Cardiac muscle cell (in vitro differentiated cells and primary cell): Measurements from ENCODE around the gene INTS1. TPM values are rescaled to one million over a fixed set of nuclear protein-coding genes. Genes with fewer than 3 reads are reported as not detected.

Experiments used
- DNase-seq, 2 donors: peaks; one replicate each; pipeline versions ENCODE4 v3.0.0 to v3.0.0-alpha.2; 2010 to 2017; ENCODE audit warnings: low read depth in 1 of 2, low spot score in 1 of 2
- H3K27ac ChIP-seq: fragments of 200-600 bp; sonication (generic); 2 replicates; pipeline ENCODE4 v1.5.1; 2016
- H3K27me3 ChIP-seq: fragments of 200-600 bp; sonication (generic); 2 replicates; pipeline ENCODE4 v1.6.0; 2016; ENCODE audit warnings: control low read depth
- H3K36me3 ChIP-seq: fragments of 200-600 bp; sonication (generic); 2 replicates; pipeline ENCODE4 v1.5.1; 2016; ENCODE audit warnings: control low read depth
- H3K4me1 ChIP-seq: fragments of 200-600 bp; sonication (generic); 2 replicates; pipeline ENCODE4 v1.8.1; 2017; ENCODE audit warnings: low read depth, mild to moderate bottlenecking, mixed run types
- H3K4me3 ChIP-seq: fragments of 200-600 bp; sonication (generic); 2 replicates; pipeline ENCODE4 v1.5.1; 2016; ENCODE audit warnings: mild to moderate bottlenecking
- H3K9me3 ChIP-seq: fragments of 200-600 bp; sonication (generic); 2 replicates; pipeline ENCODE4 v1.5.1; 2017; ENCODE audit warnings: low read depth, mild to moderate bottlenecking, control low read depth
- polyA plus RNA-seq: library from polyadenylated mRNA; unstranded; fragments of >200 nt; fragmentation: Nextera tagmentation; extraction: Ambion mirVana; gene quantifications from 2 replicates; pipeline ENCODE4 v1.2.1, GENCODE V29; 2016
- total RNA-seq: library from RNA; depleted of rRNA; stranded (reverse); fragments of >200 nt; gene quantifications from 2 replicates; pipeline ENCODE4 v1.2.3, GENCODE V29; 2016
- TF ChIP-seq, protein P1 (sequence below): IDR thresholded peaks from 2 replicates; pipeline ENCODE4 v1.5.1; 2012; ENCODE audit warnings: low read depth, mild to moderate bottlenecking, low read length

Gene INTS1
- total and polyA plus RNA-seq, 2 experiments from 2014 or later, result 54.5 to 132 TPM

DNA sequence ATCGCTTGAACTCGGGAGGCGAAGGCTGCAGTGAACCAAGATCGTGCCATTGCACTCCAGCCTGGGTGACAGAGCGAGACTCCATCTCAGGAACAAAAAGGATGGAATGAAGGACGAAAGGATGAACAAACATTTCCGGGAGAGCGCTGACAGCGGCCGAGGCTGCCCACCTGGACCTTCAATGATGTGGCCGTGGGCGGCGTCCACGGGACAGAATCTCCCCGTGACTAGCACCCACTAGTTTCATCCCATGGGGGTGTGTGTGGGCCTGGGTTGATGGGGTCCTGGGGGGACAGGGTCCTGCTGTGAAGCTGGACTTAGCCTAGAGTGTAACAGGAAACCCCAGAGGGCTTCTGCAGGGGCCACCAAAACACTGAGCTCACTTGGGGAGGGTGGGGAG, 77.7 kb downstream of the INTS1 start:
- no peak overlapping the region for H3K27ac ChIP-seq
- TF ChIP-seq, protein P1, sequence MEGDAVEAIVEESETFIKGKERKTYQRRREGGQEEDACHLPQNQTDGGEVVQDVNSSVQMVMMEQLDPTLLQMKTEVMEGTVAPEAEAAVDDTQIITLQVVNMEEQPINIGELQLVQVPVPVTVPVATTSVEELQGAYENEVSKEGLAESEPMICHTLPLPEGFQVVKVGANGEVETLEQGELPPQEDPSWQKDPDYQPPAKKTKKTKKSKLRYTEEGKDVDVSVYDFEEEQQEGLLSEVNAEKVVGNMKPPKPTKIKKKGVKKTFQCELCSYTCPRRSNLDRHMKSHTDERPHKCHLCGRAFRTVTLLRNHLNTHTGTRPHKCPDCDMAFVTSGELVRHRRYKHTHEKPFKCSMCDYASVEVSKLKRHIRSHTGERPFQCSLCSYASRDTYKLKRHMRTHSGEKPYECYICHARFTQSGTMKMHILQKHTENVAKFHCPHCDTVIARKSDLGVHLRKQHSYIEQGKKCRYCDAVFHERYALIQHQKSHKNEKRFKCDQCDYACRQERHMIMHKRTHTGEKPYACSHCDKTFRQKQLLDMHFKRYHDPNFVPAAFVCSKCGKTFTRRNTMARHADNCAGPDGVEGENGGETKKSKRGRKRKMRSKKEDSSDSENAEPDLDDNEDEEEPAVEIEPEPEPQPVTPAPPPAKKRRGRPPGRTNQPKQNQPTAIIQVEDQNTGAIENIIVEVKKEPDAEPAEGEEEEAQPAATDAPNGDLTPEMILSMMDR, result no peak
- H3K27me3 ChIP-seq, result no peaks in the 10 kb centered on the region
- no peaks in the 10 kb centered on the region for H3K36me3 ChIP-seq
- H3K4me1 ChIP-seq, result no peaks in the 10 kb centered on the region
- H3K4me3 ChIP-seq, result no peak overlapping the region
- no peaks in the 10 kb centered on the region for H3K9me3 ChIP-seq
- DNase-seq, result no peak

DNA sequence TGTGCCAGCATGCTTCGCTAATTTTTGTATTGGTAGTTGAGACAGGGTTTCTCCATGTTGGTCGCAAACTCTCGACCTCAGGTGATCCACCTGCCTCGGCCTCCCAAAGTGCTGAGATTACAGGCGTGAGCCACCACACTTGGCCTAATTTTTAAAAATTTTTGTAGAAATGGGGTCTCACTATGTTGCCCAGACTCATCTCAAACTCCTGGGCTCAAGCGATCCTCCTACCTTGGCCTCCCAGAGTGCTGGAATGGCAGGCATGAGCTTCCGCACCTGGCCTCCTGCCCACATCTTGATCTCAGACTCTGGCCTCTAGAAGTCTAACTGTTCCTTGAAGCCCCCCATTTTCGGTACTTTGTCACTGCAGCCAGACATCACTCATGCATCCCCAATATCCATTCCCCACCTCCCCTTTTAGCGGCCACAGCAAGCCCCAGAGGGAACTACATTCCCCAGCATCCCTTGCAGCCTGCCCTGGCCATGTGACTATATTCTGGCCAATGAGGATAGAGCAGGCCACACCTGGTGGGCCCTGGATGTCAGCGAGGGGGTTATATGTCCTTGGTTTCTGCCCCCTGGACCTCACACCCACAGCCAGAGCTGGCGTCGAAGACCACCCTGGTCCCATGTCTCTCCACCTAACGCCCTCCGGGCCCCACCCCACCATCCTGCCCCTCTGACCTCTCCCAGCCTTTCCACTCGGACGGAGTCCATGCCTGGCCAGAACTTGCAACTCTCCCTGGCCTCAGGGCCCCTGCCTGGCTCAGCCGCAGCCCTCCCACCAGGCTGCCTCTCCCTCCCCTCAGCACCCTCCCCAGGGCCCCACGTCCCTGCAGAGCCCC, 78.7 kb downstream of the INTS1 start:
- TF ChIP-seq, protein P1, result no peak
- no peak overlapping the region for H3K4me3 ChIP-seq
- peak; percentile 20 for DNase-seq
- no peak overlapping the region for H3K27ac ChIP-seq
- no peaks in the 10 kb centered on the region for H3K27me3 ChIP-seq
- H3K4me1 ChIP-seq, result no peaks in the 10 kb centered on the region
- no peaks in the 10 kb centered on the region for H3K9me3 ChIP-seq
- no peaks in the 10 kb centered on the region for H3K36me3 ChIP-seq

DNA sequence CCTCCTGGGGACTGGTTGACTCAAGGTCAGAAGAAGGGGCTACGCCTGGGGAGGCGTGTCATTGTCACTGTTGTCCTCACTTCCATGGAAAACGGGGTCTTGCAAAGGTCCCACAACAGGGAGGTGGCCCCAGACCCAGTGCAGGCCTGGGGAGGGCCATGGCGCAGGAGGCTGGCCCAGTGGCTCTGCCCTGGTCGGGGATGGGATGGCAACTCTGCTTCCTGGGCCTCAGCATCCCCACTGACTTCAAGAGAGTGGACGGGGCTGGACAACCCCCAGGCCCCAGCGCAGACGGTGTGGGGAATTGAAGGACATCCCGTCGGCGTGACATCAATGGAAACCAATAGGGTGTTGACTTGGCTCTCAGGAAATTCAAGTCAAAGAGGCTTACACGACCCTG, 80.1 kb downstream of the INTS1 start:
- no peak for DNase-seq
- Histone ChIP-seq H3K36me3 (no peaks in the 10 kb centered on the region), H3K27ac (no peak overlapping the region), H3K4me1 (no peaks in the 10 kb centered on the region), H3K9me3 (no peaks in the 10 kb centered on the region), H3K4me3 (no peak overlapping the region), H3K27me3 (no peaks in the 10 kb centered on the region)
- TF ChIP-seq, protein P1, result no peak

DNA sequence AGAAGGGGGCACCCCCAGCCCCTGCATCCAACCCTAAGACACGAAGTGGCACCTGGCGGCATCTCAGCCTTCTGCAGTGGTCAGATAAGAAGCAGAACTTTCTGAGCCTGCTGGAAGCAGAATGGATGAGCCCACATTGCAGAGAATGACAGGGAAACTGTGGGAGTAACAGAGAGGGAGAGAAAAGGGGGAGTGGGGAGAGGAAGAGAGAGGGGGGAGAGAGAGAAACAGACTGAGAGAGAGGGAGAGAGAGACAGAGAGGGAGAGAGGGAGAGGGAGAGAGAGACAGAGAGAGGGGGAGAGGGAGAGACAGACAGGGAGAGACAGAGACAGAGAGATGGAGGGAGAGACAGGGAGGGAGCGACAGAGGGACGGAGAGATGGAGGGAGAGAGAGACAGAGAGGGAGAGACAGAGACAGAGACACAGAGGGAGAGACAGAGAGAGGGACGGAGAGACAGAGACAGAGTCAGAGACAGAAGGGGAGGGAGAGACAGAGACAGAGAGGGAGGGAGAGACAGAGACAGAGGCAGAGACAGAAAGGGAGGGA, 80.9 kb downstream of the INTS1 start:
- DNase-seq, result no peak
- TF ChIP-seq, protein P1, result no peak
- Histone ChIP-seq H3K4me3 (no peak overlapping the region), H3K36me3 (no peaks in the 10 kb centered on the region), H3K4me1 (no peaks in the 10 kb centered on the region), H3K27me3 (no peaks in the 10 kb centered on the region), H3K9me3 (no peaks in the 10 kb centered on the region), H3K27ac (no peak overlapping the region)

DNA sequence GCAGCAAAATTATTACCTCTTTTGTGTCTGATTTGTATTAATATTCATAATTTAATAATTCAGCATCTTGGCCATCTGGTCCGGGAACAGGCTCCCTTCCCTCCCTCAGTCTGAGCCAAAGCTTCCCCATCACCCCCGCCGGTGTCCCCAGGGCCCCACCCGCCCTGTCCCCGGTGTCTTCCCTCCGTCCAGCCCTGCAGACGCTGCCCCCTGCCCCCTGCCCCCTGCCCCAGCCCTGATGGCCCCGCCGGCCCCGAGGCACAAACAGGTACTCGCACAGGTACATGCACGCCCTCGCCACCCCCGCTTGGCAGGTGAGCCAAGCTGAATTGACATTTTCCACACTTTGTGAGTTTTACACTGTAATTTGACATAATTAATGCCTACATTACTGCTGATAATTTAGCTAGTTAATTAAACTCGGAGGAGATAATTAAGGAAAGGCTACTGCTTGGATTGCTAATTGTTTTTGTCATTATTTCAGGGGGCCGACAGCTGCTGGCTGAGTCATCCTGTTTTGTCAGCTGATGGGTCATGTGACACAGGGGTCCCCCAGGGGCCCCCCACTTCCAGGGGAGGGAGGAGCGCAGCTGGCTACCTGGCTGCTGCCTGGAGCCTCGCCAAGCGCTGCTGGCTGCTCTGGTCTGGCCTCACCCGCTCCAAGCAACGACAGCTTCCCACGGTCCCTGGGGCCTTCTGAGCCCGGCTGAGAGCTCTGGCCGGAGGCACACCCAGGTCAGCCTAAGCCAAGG, 81.5 kb downstream of the INTS1 start:
- Histone ChIP-seq H3K36me3 (no peaks in the 10 kb centered on the region), H3K27me3 (no peaks in the 10 kb centered on the region), H3K4me3 (no peak overlapping the region), H3K9me3 (no peaks in the 10 kb centered on the region), H3K27ac (no peak overlapping the region), H3K4me1 (no peaks in the 10 kb centered on the region)
- TF ChIP-seq, protein P1, result no peak
- peak in 1 of 2 donors; percentile 17 for DNase-seq
